Endodermal cell (in vitro differentiated cells): ENCODE results near the gene ING5. TPM values are rescaled to one million over a fixed set of nuclear protein-coding genes. Genes with fewer than 3 reads are reported as not detected.

Experiments
- DNase-seq: peaks from one replicate; pipeline ENCODE4 v3.0.0-alpha.2; 2017
- H3K27ac ChIP-seq: 2 replicates; pipeline ENCODE4 v1.5.1; 2013; ENCODE audit warnings: mild to moderate bottlenecking, low read depth, low read length, moderate library complexity
- H3K27me3 ChIP-seq: 2 replicates; pipeline ENCODE4 v1.6.1; 2013; ENCODE audit warnings: mild to moderate bottlenecking, low read length, moderate library complexity; ENCODE audit not compliant: insufficient read depth, control insufficient read depth, poor library complexity, severe bottlenecking
- H3K36me3 ChIP-seq: 2 replicates; pipeline ENCODE4 v1.7.0; 2013; ENCODE audit warnings: mild to moderate bottlenecking, low read length, moderate library complexity; ENCODE audit not compliant: control insufficient read depth, insufficient read depth
- H3K4me1 ChIP-seq: one replicate; pipeline ENCODE4 v1.7.0; 2013; ENCODE audit warnings: low read length; ENCODE audit not compliant: control insufficient read depth, insufficient read depth
- H3K4me3 ChIP-seq: 2 replicates; pipeline ENCODE4 v1.5.1; 2013; ENCODE audit warnings: mild to moderate bottlenecking, low read length, moderate library complexity
- H3K9ac ChIP-seq: 2 replicates; pipeline ENCODE4 v1.6.1; 2013; ENCODE audit warnings: mild to moderate bottlenecking, low read length, moderate library complexity; ENCODE audit not compliant: poor library complexity, severe bottlenecking; ENCODE audit errors: extremely low read depth
- H3K9me3 ChIP-seq: 2 replicates; pipeline ENCODE4 v1.6.1; 2013; ENCODE audit warnings: mild to moderate bottlenecking, low read length, moderate library complexity; ENCODE audit not compliant: control insufficient read depth
- H3K27ac Mint-ChIP-seq: 2 replicates; pipeline ENCODE4 v1.8.0; 2020; ENCODE audit warnings: mixed read lengths
- H3K27me3 Mint-ChIP-seq: 2 replicates; pipeline ENCODE4 v1.8.0; 2021; ENCODE audit warnings: mild to moderate bottlenecking, mixed read lengths; ENCODE audit not compliant: insufficient read depth
- H3K36me3 Mint-ChIP-seq: 2 replicates; pipeline ENCODE4 v1.8.0; 2020; ENCODE audit warnings: low read depth, mixed read lengths
- H3K4me1 Mint-ChIP-seq: 2 replicates; pipeline ENCODE4 v1.8.0; 2020; ENCODE audit warnings: mixed read lengths
- H3K4me3 Mint-ChIP-seq: 2 replicates; pipeline ENCODE4 v1.8.0; 2020; ENCODE audit warnings: mild to moderate bottlenecking, moderate library complexity, mixed read lengths
- H3K9me3 Mint-ChIP-seq: 2 replicates; pipeline ENCODE4 v1.8.0; 2020; ENCODE audit warnings: mild to moderate bottlenecking, mixed read lengths
- CTCF ChIP-seq: fragments of 200-600 bp; sonication (generic); conservative IDR thresholded peaks from 2 replicates; pipeline ENCODE4 v1.5.0; 2021; ENCODE audit warnings: antibody characterized with exemption, mild to moderate bottlenecking
- WGBS, 2 experiments: methylation state at CpG; one replicate each; pipeline versions ENCODE4 v1.1.5 to v1.1.7; 2013; ENCODE audit warnings: missing lambda C conversion rate in 2 of 2, mixed read lengths in 1 of 2; ENCODE audit not compliant: insufficient coverage in 1 of 2, insufficient read length in 1 of 2; 5-methylcytosine and 5-hydroxymethylcytosine counted together
- total RNA-seq, 2 donors: library from RNA; stranded (reverse); fragmentation: NEBNext Ultra II Directional in 1 of 2; extraction: Animal tissue kit (Norgen Biotek cat#: 25700) in 1 of 2; gene quantifications; 2 replicates in 1 of 2; 3 replicates in 1 of 2; pipeline ENCODE4 v1.2.1, GENCODE V29; 2021

Gene ING5
- total RNA-seq, 2 donors from 2014 or later: 44.9 to 53.1 TPM

- Mint-ChIP-seq H3K9me3 (peaks cover 13% of the 10 kb centered on the region), H3K4me1 (peaks cover 1% of the 10 kb centered on the region), H3K27ac (no peak overlapping the region), H3K36me3 (peaks cover 24% of the 10 kb centered on the region), H3K4me3 (no peak overlapping the region), H3K27me3 (no peaks in the 10 kb centered on the region)
- no peak overlapping the region for H3K27ac ChIP-seq
- H3K4me3 ChIP-seq: no peak overlapping the region
- no peak for TF ChIP-seq CTCF
- H3K9ac ChIP-seq: no peak overlapping the region
- DNase-seq: no peak
- H3K9me3 ChIP-seq: peaks cover 12% of the 10 kb centered on the region
- peaks cover 20% of the 10 kb centered on the region for H3K36me3 ChIP-seq
- no peaks in the 10 kb centered on the region for H3K4me1 ChIP-seq
- no peaks in the 10 kb centered on the region for H3K27me3 ChIP-seq
- WGBS, 2 experiments: 91 to 93% methylated on average over 15 to 20 of the region's 20 CpGs
Observed at GRCh38 chr2:241763551-241764274, 61.9 kb downstream of the ING5 start.

- peaks cover 16% of the 10 kb centered on the region for H3K36me3 Mint-ChIP-seq
- peaks cover 9% of the 10 kb centered on the region for H3K9me3 Mint-ChIP-seq
- WGBS, 2 experiments: 83 to 85% methylated on average over 12 to 27 of the region's 27 CpGs
- Histone ChIP-seq H3K27me3 (no peaks in the 10 kb centered on the region), H3K4me3 (no peak overlapping the region), H3K36me3 (peaks cover 13% of the 10 kb centered on the region), H3K4me1 (no peaks in the 10 kb centered on the region), H3K27ac (no peak overlapping the region), H3K9me3 (peaks cover 10% of the 10 kb centered on the region), H3K9ac (no peak overlapping the region)
- H3K4me1 Mint-ChIP-seq: peaks cover 1% of the 10 kb centered on the region
- no peaks in the 10 kb centered on the region for H3K27me3 Mint-ChIP-seq
- peak; percentile 69 for DNase-seq
- H3K27ac Mint-ChIP-seq: no peak overlapping the region
- no peak overlapping the region for H3K4me3 Mint-ChIP-seq
- TF ChIP-seq CTCF: no peak
Observed at GRCh38 chr2:241764275-241765241, 62.7 kb downstream of the ING5 start.

GRCh38 chr2:241767464-241768250 lies 65.8 kb downstream of the ING5 start:
- Mint-ChIP-seq H3K36me3 (peaks cover 3% of the 10 kb centered on the region), H3K27me3 (no peaks in the 10 kb centered on the region), H3K4me1 (peaks cover 10% of the 10 kb centered on the region), H3K4me3 (no peak overlapping the region), H3K9me3 (no peaks in the 10 kb centered on the region), H3K27ac (no peak overlapping the region)
- Histone ChIP-seq H3K4me3 (no peak overlapping the region), H3K4me1 (peaks cover 5% of the 10 kb centered on the region), H3K27ac (no peak overlapping the region), H3K9ac (no peak overlapping the region), H3K9me3 (no peaks in the 10 kb centered on the region), H3K27me3 (no peaks in the 10 kb centered on the region), H3K36me3 (no peaks in the 10 kb centered on the region)
- no peak for TF ChIP-seq CTCF
- 94 to 95% methylated on average over 23 to 37 of the region's 37 CpGs for WGBS, 2 experiments
- peak; percentile 43 for DNase-seq
